Liver (tissue), 9 donors: ENCODE results near the gene PTPRD. TPM values are rescaled to one million over a fixed set of nuclear protein-coding genes. Genes with fewer than 3 reads are reported as not detected.
"Not testable (repeated sequence)": the region's sequence is repeated elsewhere in the genome, so short reads cannot be mapped to it uniquely, and the experiment has no call there.

ENCODE experiments used
- DNase-seq: peaks from one replicate; pipeline ENCODE4 v3.0.0-alpha.2; 2017; ENCODE audit warnings: low spot score
- H3K27ac ChIP-seq, 2 donors: one replicate each; pipeline ENCODE4 v1.7.0; 2013; ENCODE audit warnings: inconsistent platforms in 2 of 2, low read length in 2 of 2, control low read depth in 1 of 2, low read depth in 1 of 2, mild to moderate bottlenecking in 1 of 2
- H3K27me3 ChIP-seq, 4 donors: one replicate each; pipeline versions ENCODE4 v1.6.1 to v1.7.0; 2013; ENCODE audit warnings: low read length in 3 of 4, inconsistent platforms in 1 of 4, mild to moderate bottlenecking in 1 of 4, moderate library complexity in 1 of 4; ENCODE audit not compliant: control insufficient read depth in 4 of 4, insufficient read depth in 4 of 4
- H3K36me3 ChIP-seq, 4 donors: one replicate each; pipeline versions ENCODE4 v1.6.1 to v1.7.0; 2013; ENCODE audit warnings: low read length in 3 of 4, mild to moderate bottlenecking in 3 of 4, low read depth in 1 of 4, moderate library complexity in 1 of 4; ENCODE audit not compliant: control insufficient read depth in 4 of 4, insufficient read depth in 3 of 4
- H3K4me1 ChIP-seq, 4 donors: one replicate each; pipeline versions ENCODE4 v1.6.1 to v1.7.0; 2013; ENCODE audit warnings: low read length in 3 of 4, mild to moderate bottlenecking in 3 of 4, moderate library complexity in 1 of 4; ENCODE audit not compliant: control insufficient read depth in 4 of 4, insufficient read depth in 4 of 4
- H3K4me3 ChIP-seq, 3 donors: one replicate each; pipeline versions ENCODE4 v1.6.1 to v1.7.0; 2013; ENCODE audit warnings: low read length in 3 of 3, control low read depth in 1 of 3, low read depth in 1 of 3, mild to moderate bottlenecking in 1 of 3
- H3K9ac ChIP-seq, 2 donors: one replicate each; pipeline ENCODE4 v1.7.0; 2013; ENCODE audit warnings: low read length in 2 of 2, mild to moderate bottlenecking in 2 of 2, moderate library complexity in 2 of 2, control low read depth in 1 of 2, low read depth in 1 of 2
- H3K9me3 ChIP-seq, 4 donors: one replicate each; pipeline versions ENCODE4 v1.6.1 to v1.7.0; 2013; ENCODE audit warnings: low read length in 3 of 4; ENCODE audit not compliant: control insufficient read depth in 4 of 4
- FOXA1 ChIP-seq: IDR thresholded peaks from 2 replicates; pipeline ENCODE4 v1.6.1; 2016; ENCODE audit warnings: antibody characterized with exemption
- FOXA2 ChIP-seq: IDR thresholded peaks from 2 replicates; pipeline ENCODE4 v1.6.1; 2016; ENCODE audit warnings: antibody characterized with exemption
- GABPA ChIP-seq, 2 donors: IDR thresholded peaks in 1 of 2; conservative IDR thresholded peaks in 1 of 2; 2 replicates each; pipeline ENCODE4 v1.6.1; 2016; ENCODE audit warnings: antibody characterized with exemption in 2 of 2, mild to moderate bottlenecking in 1 of 2, moderate library complexity in 1 of 2
- HNF4G ChIP-seq: IDR thresholded peaks from 2 replicates; pipeline ENCODE4 v1.6.1; 2016; ENCODE audit warnings: antibody characterized with exemption
- JUND ChIP-seq, 2 donors: IDR thresholded peaks; 2 replicates each; pipeline ENCODE4 v1.6.1; 2016; ENCODE audit warnings: antibody characterized with exemption in 2 of 2
- NR2F2 ChIP-seq: IDR thresholded peaks from 2 replicates; pipeline ENCODE4 v1.6.1; 2016; ENCODE audit warnings: antibody characterized with exemption
- RXRA ChIP-seq, 2 donors: IDR thresholded peaks; 2 replicates each; pipeline ENCODE4 v1.6.1; 2017 to 2018; ENCODE audit warnings: antibody characterized with exemption in 2 of 2, mild to moderate bottlenecking in 1 of 2
- SP1 ChIP-seq: IDR thresholded peaks from 2 replicates; pipeline ENCODE4 v1.6.1; 2018; ENCODE audit warnings: antibody characterized with exemption, mild to moderate bottlenecking
- TAF1 ChIP-seq: conservative IDR thresholded peaks from 2 replicates; pipeline ENCODE4 v1.6.1; 2016; ENCODE audit warnings: antibody characterized with exemption, mild to moderate bottlenecking
- YY1 ChIP-seq: IDR thresholded peaks from 2 replicates; pipeline ENCODE4 v1.6.1; 2016; ENCODE audit warnings: antibody characterized with exemption, mild to moderate bottlenecking
- WGBS: extraction: QIAGEN DNeasy Blood & Tissue Kit; methylation state at CpG from one replicate; pipeline ENCODE4 v1.1.7; 2013; 5-methylcytosine and 5-hydroxymethylcytosine counted together
- polyA plus RNA-seq, 2 donors: library from polyadenylated mRNA; stranded (reverse) in 1 of 2; unstranded in 1 of 2; fragments of 200-250 nt in 1 of 2; fragments of >200 nt in 1 of 2; fragmentation: Nextera tagmentation in 1 of 2; extraction: Ambion mirVana in 1 of 2; gene quantifications; one replicate each; pipeline versions ENCODE4 v1.2.1 to v1.2.3, GENCODE V29; 2013 to 2015
- total RNA-seq, 2 donors: library from RNA; depleted of rRNA; stranded (reverse); fragments of >200 nt; gene quantifications; one replicate each; pipeline ENCODE4 v1.2.3, GENCODE V29; 2014
- TF ChIP-seq, protein P1 (sequence below): fragments of 150-350 bp; IDR thresholded peaks from 2 replicates; pipeline ENCODE4 v1.5.1; 2017; ENCODE audit warnings: improper control_type of control experiment, low read depth, low read length; ENCODE audit not compliant: missing input control
- TF ChIP-seq, protein P2 (sequence below): IDR thresholded peaks from 2 replicates; pipeline ENCODE4 v1.6.1; 2016; ENCODE audit warnings: antibody characterized with exemption, mild to moderate bottlenecking
- TF ChIP-seq, protein P3 (sequence below): IDR thresholded peaks from 2 replicates; pipeline ENCODE4 v1.6.1; 2016; ENCODE audit warnings: antibody characterized with exemption
- TF ChIP-seq, protein P4 (sequence below): IDR thresholded peaks from 2 replicates; pipeline ENCODE4 v1.6.1; 2016; ENCODE audit warnings: antibody characterized with exemption
- donor health status: healthy.
- donor health status: healthy.
- donor health status: healthy.
- donor health status: healthy.
- donor health status: healthy.

The PTPRD gene
- total and polyA plus RNA-seq, 4 donors: 0.78 to 34.2 (median 4.7) TPM

DNA sequence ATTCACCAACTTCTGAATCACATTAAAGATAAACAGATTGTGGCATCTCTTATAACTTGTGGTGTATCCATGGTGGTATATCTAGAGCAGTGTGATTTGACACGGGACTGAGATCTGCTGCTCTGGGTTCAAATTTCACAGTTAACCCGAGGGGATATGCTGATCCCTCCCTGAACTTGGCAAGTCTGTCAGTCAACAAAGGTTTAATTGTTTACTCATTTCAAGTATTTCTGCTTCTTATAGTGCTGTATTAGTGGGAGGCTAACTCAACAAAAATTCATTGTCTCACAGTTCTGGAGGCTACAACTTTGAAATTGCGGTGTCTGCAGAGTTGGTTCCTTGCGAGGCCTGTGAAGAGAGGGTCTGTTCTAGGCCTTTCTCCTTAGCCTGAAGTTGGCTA lies 1175.2 kb downstream of the PTPRD start:
- TF ChIP-seq RXRA (IDR thresholded peaks at IDR 0.05) (no peak), NR2F2 (no peak)
- TF ChIP-seq, protein P1, sequence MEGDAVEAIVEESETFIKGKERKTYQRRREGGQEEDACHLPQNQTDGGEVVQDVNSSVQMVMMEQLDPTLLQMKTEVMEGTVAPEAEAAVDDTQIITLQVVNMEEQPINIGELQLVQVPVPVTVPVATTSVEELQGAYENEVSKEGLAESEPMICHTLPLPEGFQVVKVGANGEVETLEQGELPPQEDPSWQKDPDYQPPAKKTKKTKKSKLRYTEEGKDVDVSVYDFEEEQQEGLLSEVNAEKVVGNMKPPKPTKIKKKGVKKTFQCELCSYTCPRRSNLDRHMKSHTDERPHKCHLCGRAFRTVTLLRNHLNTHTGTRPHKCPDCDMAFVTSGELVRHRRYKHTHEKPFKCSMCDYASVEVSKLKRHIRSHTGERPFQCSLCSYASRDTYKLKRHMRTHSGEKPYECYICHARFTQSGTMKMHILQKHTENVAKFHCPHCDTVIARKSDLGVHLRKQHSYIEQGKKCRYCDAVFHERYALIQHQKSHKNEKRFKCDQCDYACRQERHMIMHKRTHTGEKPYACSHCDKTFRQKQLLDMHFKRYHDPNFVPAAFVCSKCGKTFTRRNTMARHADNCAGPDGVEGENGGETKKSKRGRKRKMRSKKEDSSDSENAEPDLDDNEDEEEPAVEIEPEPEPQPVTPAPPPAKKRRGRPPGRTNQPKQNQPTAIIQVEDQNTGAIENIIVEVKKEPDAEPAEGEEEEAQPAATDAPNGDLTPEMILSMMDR: no peak
- TF ChIP-seq, protein P2, sequence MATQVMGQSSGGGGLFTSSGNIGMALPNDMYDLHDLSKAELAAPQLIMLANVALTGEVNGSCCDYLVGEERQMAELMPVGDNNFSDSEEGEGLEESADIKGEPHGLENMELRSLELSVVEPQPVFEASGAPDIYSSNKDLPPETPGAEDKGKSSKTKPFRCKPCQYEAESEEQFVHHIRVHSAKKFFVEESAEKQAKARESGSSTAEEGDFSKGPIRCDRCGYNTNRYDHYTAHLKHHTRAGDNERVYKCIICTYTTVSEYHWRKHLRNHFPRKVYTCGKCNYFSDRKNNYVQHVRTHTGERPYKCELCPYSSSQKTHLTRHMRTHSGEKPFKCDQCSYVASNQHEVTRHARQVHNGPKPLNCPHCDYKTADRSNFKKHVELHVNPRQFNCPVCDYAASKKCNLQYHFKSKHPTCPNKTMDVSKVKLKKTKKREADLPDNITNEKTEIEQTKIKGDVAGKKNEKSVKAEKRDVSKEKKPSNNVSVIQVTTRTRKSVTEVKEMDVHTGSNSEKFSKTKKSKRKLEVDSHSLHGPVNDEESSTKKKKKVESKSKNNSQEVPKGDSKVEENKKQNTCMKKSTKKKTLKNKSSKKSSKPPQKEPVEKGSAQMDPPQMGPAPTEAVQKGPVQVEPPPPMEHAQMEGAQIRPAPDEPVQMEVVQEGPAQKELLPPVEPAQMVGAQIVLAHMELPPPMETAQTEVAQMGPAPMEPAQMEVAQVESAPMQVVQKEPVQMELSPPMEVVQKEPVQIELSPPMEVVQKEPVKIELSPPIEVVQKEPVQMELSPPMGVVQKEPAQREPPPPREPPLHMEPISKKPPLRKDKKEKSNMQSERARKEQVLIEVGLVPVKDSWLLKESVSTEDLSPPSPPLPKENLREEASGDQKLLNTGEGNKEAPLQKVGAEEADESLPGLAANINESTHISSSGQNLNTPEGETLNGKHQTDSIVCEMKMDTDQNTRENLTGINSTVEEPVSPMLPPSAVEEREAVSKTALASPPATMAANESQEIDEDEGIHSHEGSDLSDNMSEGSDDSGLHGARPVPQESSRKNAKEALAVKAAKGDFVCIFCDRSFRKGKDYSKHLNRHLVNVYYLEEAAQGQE: no peak
- no peaks in the 10 kb centered on the region for H3K27me3 ChIP-seq
- H3K9me3 ChIP-seq: no peaks in the 10 kb centered on the region
- no peaks in the 10 kb centered on the region for H3K4me1 ChIP-seq
- DNase-seq: no peak
- no peaks in the 10 kb centered on the region for H3K36me3 ChIP-seq
- WGBS: 62% methylated on average over 4 of the region's 4 CpGs
- H3K4me3 ChIP-seq: no peak overlapping the region
- H3K27ac ChIP-seq: no peak overlapping the region
- no peak overlapping the region for H3K9ac ChIP-seq

DNA sequence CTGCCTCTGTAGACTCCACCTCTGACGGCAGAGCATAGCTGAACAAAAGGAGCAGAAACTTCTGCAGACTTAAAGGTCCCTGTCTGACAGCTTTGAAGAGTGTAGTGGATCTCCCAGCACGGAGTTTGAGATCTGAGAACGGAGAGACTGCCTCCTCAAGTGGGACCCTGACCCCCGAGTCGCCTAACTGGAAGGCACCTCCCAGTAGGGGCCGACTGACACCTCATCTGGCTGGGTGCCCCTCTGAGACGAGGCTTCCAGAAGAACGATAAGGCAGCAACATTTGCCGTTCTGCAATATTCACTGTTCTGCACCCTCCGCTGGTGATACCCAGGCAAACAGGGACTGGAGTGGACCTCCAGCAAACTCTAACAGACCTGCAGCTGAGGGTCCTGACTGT lies 1186.3 kb downstream of the PTPRD start:
- 81% methylated on average over 10 of the region's 10 CpGs for WGBS
- DNase-seq: not testable (repeated sequence)

DNA sequence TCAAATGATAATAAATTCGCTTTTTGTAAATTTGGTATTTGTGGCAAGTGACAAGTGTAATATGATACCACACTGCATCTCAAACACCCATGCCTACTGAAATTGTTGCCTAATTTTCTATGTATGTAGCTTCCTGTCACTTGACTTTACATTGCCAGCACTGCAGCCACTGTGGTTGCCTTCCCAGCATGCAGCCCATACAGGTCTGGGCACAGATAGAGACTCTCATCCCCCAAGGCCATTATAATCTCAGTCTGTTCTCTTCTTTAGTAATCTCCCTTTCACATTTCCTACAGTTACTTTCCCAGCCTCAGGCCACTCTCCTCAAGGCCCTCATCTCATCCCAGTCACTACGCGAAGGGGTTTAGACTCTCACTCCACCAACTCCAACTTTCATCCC lies 1200.6 kb downstream of the PTPRD start:
- H3K9me3 ChIP-seq: no peaks in the 10 kb centered on the region
- no peak overlapping the region for H3K9ac ChIP-seq
- H3K36me3 ChIP-seq: no peaks in the 10 kb centered on the region
- H3K27ac ChIP-seq: no peak overlapping the region
- no peaks in the 10 kb centered on the region for H3K27me3 ChIP-seq
- H3K4me3 ChIP-seq: no peak overlapping the region
- WGBS: 91% methylated on average over 3 of the region's 3 CpGs
- no peaks in the 10 kb centered on the region for H3K4me1 ChIP-seq
- no peak for DNase-seq
- TF ChIP-seq FOXA1 (no peak), NR2F2 (no peak), TAF1 (no peak), GABPA (IDR thresholded peaks at IDR 0.05 in 1 of 2, conservative IDR thresholded peaks at IDR 0.05 in 1 of 2) (no peak), SP1 (no peak), YY1 (no peak), FOXA2 (no peak), HNF4G (no peak), JUND (IDR thresholded peaks at IDR 0.05) (no peak)
- TF ChIP-seq, protein P3, sequence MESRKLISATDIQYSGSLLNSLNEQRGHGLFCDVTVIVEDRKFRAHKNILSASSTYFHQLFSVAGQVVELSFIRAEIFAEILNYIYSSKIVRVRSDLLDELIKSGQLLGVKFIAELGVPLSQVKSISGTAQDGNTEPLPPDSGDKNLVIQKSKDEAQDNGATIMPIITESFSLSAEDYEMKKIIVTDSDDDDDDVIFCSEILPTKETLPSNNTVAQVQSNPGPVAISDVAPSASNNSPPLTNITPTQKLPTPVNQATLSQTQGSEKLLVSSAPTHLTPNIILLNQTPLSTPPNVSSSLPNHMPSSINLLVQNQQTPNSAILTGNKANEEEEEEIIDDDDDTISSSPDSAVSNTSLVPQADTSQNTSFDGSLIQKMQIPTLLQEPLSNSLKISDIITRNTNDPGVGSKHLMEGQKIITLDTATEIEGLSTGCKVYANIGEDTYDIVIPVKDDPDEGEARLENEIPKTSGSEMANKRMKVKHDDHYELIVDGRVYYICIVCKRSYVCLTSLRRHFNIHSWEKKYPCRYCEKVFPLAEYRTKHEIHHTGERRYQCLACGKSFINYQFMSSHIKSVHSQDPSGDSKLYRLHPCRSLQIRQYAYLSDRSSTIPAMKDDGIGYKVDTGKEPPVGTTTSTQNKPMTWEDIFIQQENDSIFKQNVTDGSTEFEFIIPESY: no peak
- TF ChIP-seq, protein P4, sequence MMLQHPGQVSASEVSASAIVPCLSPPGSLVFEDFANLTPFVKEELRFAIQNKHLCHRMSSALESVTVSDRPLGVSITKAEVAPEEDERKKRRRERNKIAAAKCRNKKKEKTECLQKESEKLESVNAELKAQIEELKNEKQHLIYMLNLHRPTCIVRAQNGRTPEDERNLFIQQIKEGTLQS: no peak
- TF ChIP-seq, protein P2: no peak
- TF ChIP-seq, protein P1: no peak

More for the DNA sequence above, 1186.3 kb downstream of the PTPRD start:
- not testable (repeated sequence) for H3K36me3 ChIP-seq, H3K27me3 ChIP-seq, H3K9me3 ChIP-seq, H3K9ac ChIP-seq, H3K4me3 ChIP-seq, H3K27ac ChIP-seq, H3K4me1 ChIP-seq
